K562 (cell line): ENCODE measurements around the gene PDZRN4. TPM values are rescaled to one million over a fixed set of nuclear protein-coding genes. Genes with fewer than 3 reads are reported as not detected.

Experiments used
- ATAC-seq: fragments of 200-7000 bp; cut with Tn5 transposase; 3 replicates; pipeline ENCODE4 v1.9.1; 2020; ENCODE audit warnings: moderate library complexity
- BruUV-seq: library from RNA; stranded (reverse); fragments of 400-500 nt; replicated peaks from 2 replicates; lab custom pipeline; 2021; lab: Mats Ljungman, UMichigan
- CTCF ChIA-PET: fragments of 300-600 bp; formaldehyde crosslinking; extraction: SDS; loops from one replicate; lab custom pipeline; 2021; ENCODE audit warnings: low intra/inter-chr PET ratio; lab: Yijun Ruan, JAX
- POLR2A ChIA-PET: fragments of 300-600, 350-650 bp; sonication (Branson Sonifier 250); formaldehyde crosslinking; extraction: SDS; loops from one replicate; lab custom pipeline; 2021; ENCODE audit warnings: antibody characterized with exemption, inconsistent platforms; lab: Yijun Ruan, JAX
- DNase-seq, 4 experiments: peaks; one replicate each; pipeline versions ENCODE4 v3.0.0 to v3.0.0-alpha.2; 2011 to 2018; ENCODE audit warnings: low spot score in 3 of 4, mixed read lengths in 3 of 4; ENCODE audit errors: extremely low read depth in 1 of 4
- FAIRE-seq: peaks from 2 replicates; lab custom pipeline; 2011; peaks lifted over from hg19 to GRCh38; lab: Jason Lieb, UNC
- H2AFZ ChIP-seq: 2 replicates; pipeline ENCODE4 v1.6.0; 2011; ENCODE audit warnings: low read depth, low read length, control low read depth, inconsistent platforms
- H3K27ac ChIP-seq: fragments of 200-600 bp; 3 replicates; pipeline ENCODE4 v1.8.0; 2011; ENCODE audit warnings: low read depth, mild to moderate bottlenecking, control low read depth, inconsistent platforms, low read length, moderate library complexity, mixed read lengths; ENCODE audit errors: extremely low read depth
- H3K27me3 ChIP-seq, 2 experiments: fragments of 300-600 bp in 1 of 2; 2 replicates in 1 of 2; 3 replicates in 1 of 2; pipeline versions ENCODE4 v1.6.0 to v1.8.0; 2011; ENCODE audit warnings: inconsistent platforms in 2 of 2, low read length in 2 of 2, mild to moderate bottlenecking in 1 of 2, mixed read lengths in 1 of 2, moderate library complexity in 1 of 2; ENCODE audit not compliant: control insufficient read depth in 2 of 2, insufficient read depth in 2 of 2
- H3K36me3 ChIP-seq: fragments of 300-600 bp; 3 replicates; pipeline ENCODE4 v1.8.0; 2011; ENCODE audit warnings: mild to moderate bottlenecking, low read length, inconsistent platforms; ENCODE audit not compliant: control insufficient read depth, insufficient read depth
- H3K4me1 ChIP-seq, 2 experiments: fragments of 200-600 bp in 1 of 2; replicated peaks in 1 of 2; 2 replicates in 1 of 2; 3 replicates in 1 of 2; pipeline versions ENCODE4 v1.5.1 to v1.8.0; 2011; ENCODE audit warnings: inconsistent platforms in 2 of 2, low read length in 2 of 2, mild to moderate bottlenecking in 1 of 2, mixed read lengths in 1 of 2, moderate library complexity in 1 of 2; ENCODE audit not compliant: control insufficient read depth in 2 of 2, insufficient read depth in 2 of 2
- H3K4me2 ChIP-seq: 2 replicates; pipeline ENCODE4 v1.6.1; 2011; ENCODE audit warnings: low read length, control low read depth, inconsistent platforms, mixed read lengths; ENCODE audit not compliant: insufficient read depth
- H3K4me3 ChIP-seq: fragments of 200-600 bp; sonication (generic), shearing (Covaris generic); 2 replicates; pipeline ENCODE4 v1.5.1; 2016; ENCODE audit warnings: control low read depth, inconsistent platforms
- H3K79me2 ChIP-seq: fragments of 200-600 bp; 3 replicates; pipeline ENCODE4 v1.8.0; 2011; ENCODE audit warnings: low read length, inconsistent platforms; ENCODE audit not compliant: control insufficient read depth, insufficient read depth
- H3K9ac ChIP-seq, 2 experiments: 2 replicates each; pipeline versions ENCODE4 v1.6.0 to v1.6.1; 2011; ENCODE audit warnings: low read depth in 2 of 2, low read length in 2 of 2, control low read depth in 1 of 2, inconsistent platforms in 1 of 2, mild to moderate bottlenecking in 1 of 2, mixed read lengths in 1 of 2; ENCODE audit not compliant: insufficient read depth in 1 of 2
- H3K9me1 ChIP-seq: one replicate; pipeline ENCODE4 v1.6.0; 2011; ENCODE audit warnings: inconsistent platforms, mild to moderate bottlenecking, low read length, moderate library complexity; ENCODE audit not compliant: control insufficient read depth, insufficient read depth
- H3K9me3 ChIP-seq: replicated peaks from 2 replicates; pipeline ENCODE4 v1.5.1; 2011; ENCODE audit warnings: low read depth, low read length, inconsistent platforms; ENCODE audit not compliant: control insufficient read depth, insufficient read depth
- H4K20me1 ChIP-seq: replicated peaks from 2 replicates; pipeline ENCODE4 v1.6.1; 2011; ENCODE audit warnings: low read length, inconsistent platforms, mixed read lengths; ENCODE audit not compliant: control insufficient read depth, insufficient read depth
- CBX5 ChIP-seq: IDR thresholded peaks from 2 replicates; pipeline ENCODE4 v1.6.1; 2014; ENCODE audit warnings: low read depth, borderline replicate concordance
- FOXA1 ChIP-seq: fragments of 450-650 bp; IDR thresholded peaks from 2 replicates; pipeline ENCODE4 v1.6.1; 2016; ENCODE audit warnings: mild to moderate bottlenecking, borderline replicate concordance
- FOXJ2 ChIP-seq: fragments of 200-800 bp; sonication (Bioruptor generic); IDR thresholded peaks from 2 replicates; pipeline ENCODE4 v1.6.1; 2016; ENCODE audit warnings: missing genetic modification characterization, missing compliant biosample characterization
- HDAC2 ChIP-seq: fragments of 450-650 bp; IDR thresholded peaks from 2 replicates; pipeline ENCODE4 v1.6.1; 2016; ENCODE audit warnings: mild to moderate bottlenecking
- KAT7 ChIP-seq: sonication (generic); formaldehyde crosslinking; IDR thresholded peaks from 2 replicates; pipeline ENCODE4 v1.8.0; 2022; ENCODE audit warnings: missing genetic modification reagents, mild to moderate bottlenecking, borderline replicate concordance
- NELFE ChIP-seq: IDR thresholded peaks from 2 replicates; pipeline ENCODE4 v1.6.1; 2011; ENCODE audit warnings: mild to moderate bottlenecking; ENCODE audit not compliant: insufficient read depth, insufficient read length
- POLR2G ChIP-seq: fragments of 200-400 bp; formaldehyde crosslinking; IDR thresholded peaks from 2 replicates; pipeline ENCODE4 v1.6.1; 2017; ENCODE audit warnings: low read depth, mild to moderate bottlenecking, antibody characterized with exemption, low read length, moderate library complexity
- ZNF407 ChIP-seq: fragments of 450-650 bp; IDR thresholded peaks from 2 replicates; pipeline ENCODE4 v1.6.1; 2016; ENCODE audit warnings: low read depth
- ZNF584 ChIP-seq: fragments of 200-800 bp; sonication (Bioruptor generic); IDR thresholded peaks from 2 replicates; pipeline ENCODE4 v1.6.1; 2016; ENCODE audit warnings: low read depth, mild to moderate bottlenecking, missing genetic modification characterization, missing compliant biosample characterization
- WGBS: fragments of 100-300 bp; shearing (Covaris generic); methylation state at CpG from one replicate; pipeline ENCODE4 v1.1.6; 2016; ENCODE audit warnings: low coverage, mixed read lengths; ENCODE audit not compliant: insufficient coverage; ENCODE audit errors: missing lambda C conversion rate; 5-methylcytosine and 5-hydroxymethylcytosine counted together
- in situ Hi-C: fragments of 300-500 bp; cut with MboI; formaldehyde crosslinking; loops from 4 replicates; pipeline ENCODE4 v1.15.0; 2018; ENCODE audit warnings: inconsistent platforms, mixed read lengths
- intact Hi-C: fragments of 100-400 bp; cut with micrococcal nuclease; formaldehyde crosslinking; loops from 2 replicates; pipeline ENCODE4 v1.14.2; 2022
- polyA plus RNA-seq, 8 experiments: library from polyadenylated mRNA; depleted of rRNA in 4 of 8; stranded (reverse) in 5 of 8; unstranded in 3 of 8; fragments of >200 nt; fragmentation: Nextera tagmentation in 2 of 8; fragmentation: Illumina TruSeq in 1 of 8; extraction: Ambion mirVana in 2 of 8; extraction: Trizol in 1 of 8; gene quantifications; 2 replicates each; pipeline versions ENCODE4 v1.2.1 to v1.2.3, GENCODE V29; 2011 to 2014; ENCODE audit warnings: inconsistent platforms in 1 of 8, missing spikeins in 1 of 8
- total RNA-seq, 7 experiments: library from RNA; depleted of rRNA in 6 of 7; stranded (reverse); fragments of >200 nt in 6 of 7; fragmentation: Illumina TruSeq in 2 of 7; extraction: Trizol in 2 of 7; gene quantifications; 2 replicates each; pipeline versions ENCODE4 v1.2.1 to v1.2.3, GENCODE V29; 2011 to 2021; ENCODE audit warnings: low replicate concordance in 1 of 7
- TF ChIP-seq, protein P1 (sequence below), 2 experiments: IDR thresholded peaks; 2 replicates each; pipeline ENCODE4 v1.6.1; 2011; ENCODE audit warnings: borderline replicate concordance in 1 of 2, control low read depth in 1 of 2, low read depth in 1 of 2, low read length in 1 of 2, mild to moderate bottlenecking in 1 of 2, mixed read lengths in 1 of 2, moderate library complexity in 1 of 2; ENCODE audit not compliant: insufficient read depth in 1 of 2, insufficient read length in 1 of 2, poor library complexity in 1 of 2, severe bottlenecking in 1 of 2; ENCODE audit errors: extremely low read depth in 1 of 2

PDZRN4 gene
- total and polyA plus RNA-seq, 9 of the 15 experiments (the other 6 are each of a cell fraction or from before 2014, with no cell fraction given), result not detected

GRCh38 chr12:41476499-41477439 is 288.6 kb downstream of the PDZRN4 start:
- H3K4me1 ChIP-seq, result no peaks in the 10 kb centered on the region
- H3K27me3 ChIP-seq, result no peaks in the 10 kb centered on the region
- under 1% methylated on average over 8 of the region's 8 CpGs for WGBS
- H2AFZ ChIP-seq, result no peak overlapping the region
- intact Hi-C loops, result no loop called here
- no peak overlapping the region for H3K4me2 ChIP-seq
- ATAC-seq (no peak), FAIRE-seq (no peak), DNase-seq (no peak)
- H3K9me3 ChIP-seq, result no peaks in the 10 kb centered on the region
- no peaks in the 10 kb centered on the region for H3K9me1 ChIP-seq
- no peaks in the 10 kb centered on the region for H4K20me1 ChIP-seq
- in situ Hi-C loops, result no loop called here
- H3K79me2 ChIP-seq, result no peaks in the 10 kb centered on the region
- no peak overlapping the region for H3K9ac ChIP-seq
- no peak overlapping the region for H3K4me3 ChIP-seq
- no peaks in the 10 kb centered on the region for H3K36me3 ChIP-seq
- BruUV-seq, result no TSS peak
- POLR2A ChIA-PET, result no interaction called here
- CTCF ChIA-PET, result no interaction called here
- H3K27ac ChIP-seq, result no peak overlapping the region
- no peak for TF ChIP-seq ZNF584 (CRISPR knock-in tag)
- no peak for TF ChIP-seq FOXA1
- TF ChIP-seq NELFE, result no peak
- no peak for TF ChIP-seq CBX5
- no peak for TF ChIP-seq ZNF407
- TF ChIP-seq, protein P1, sequence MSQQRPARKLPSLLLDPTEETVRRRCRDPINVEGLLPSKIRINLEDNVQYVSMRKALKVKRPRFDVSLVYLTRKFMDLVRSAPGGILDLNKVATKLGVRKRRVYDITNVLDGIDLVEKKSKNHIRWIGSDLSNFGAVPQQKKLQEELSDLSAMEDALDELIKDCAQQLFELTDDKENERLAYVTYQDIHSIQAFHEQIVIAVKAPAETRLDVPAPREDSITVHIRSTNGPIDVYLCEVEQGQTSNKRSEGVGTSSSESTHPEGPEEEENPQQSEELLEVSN (IDR thresholded peaks at IDR 0.05; ENCODE audit: borderline replicate concordance in 1 of 2, extremely low read depth in 1 of 2, insufficient read depth in 1 of 2, insufficient read length in 1 of 2, low read depth in 1 of 2, low read length in 1 of 2, poor library complexity in 1 of 2, severe bottlenecking in 1 of 2), result no peak
- TF ChIP-seq FOXJ2, result no peak
- TF ChIP-seq KAT7 (CRISPR knock-in tag), result no peak
- TF ChIP-seq POLR2G, result no peak
- no peak for TF ChIP-seq HDAC2
